ENCODE data around the gene MEGF8.

The MEGF8 gene

GRCh38 chr19:42281827-42282762 is 43.3 kb upstream of the MEGF8 start:
- ATAC-seq = peak; percentile 4
- TF ChIP-seq ZNF8 (CRISPR knock-in tag; IDR thresholded peaks at IDR 0.05) (no peak), RARB (CRISPR knock-in tag; IDR thresholded peaks at IDR 0.05) (no peak)
- TF ChIP-seq, protein P1, sequence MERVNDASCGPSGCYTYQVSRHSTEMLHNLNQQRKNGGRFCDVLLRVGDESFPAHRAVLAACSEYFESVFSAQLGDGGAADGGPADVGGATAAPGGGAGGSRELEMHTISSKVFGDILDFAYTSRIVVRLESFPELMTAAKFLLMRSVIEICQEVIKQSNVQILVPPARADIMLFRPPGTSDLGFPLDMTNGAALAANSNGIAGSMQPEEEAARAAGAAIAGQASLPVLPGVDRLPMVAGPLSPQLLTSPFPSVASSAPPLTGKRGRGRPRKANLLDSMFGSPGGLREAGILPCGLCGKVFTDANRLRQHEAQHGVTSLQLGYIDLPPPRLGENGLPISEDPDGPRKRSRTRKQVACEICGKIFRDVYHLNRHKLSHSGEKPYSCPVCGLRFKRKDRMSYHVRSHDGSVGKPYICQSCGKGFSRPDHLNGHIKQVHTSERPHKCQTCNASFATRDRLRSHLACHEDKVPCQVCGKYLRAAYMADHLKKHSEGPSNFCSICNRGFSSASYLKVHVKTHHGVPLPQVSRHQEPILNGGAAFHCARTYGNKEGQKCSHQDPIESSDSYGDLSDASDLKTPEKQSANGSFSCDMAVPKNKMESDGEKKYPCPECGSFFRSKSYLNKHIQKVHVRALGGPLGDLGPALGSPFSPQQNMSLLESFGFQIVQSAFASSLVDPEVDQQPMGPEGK (CRISPR knock-in tag; IDR thresholded peaks at IDR 0.05; ENCODE audit: borderline replicate concordance) = peak; percentile 62; the same call in 1 of the 2 replicates

DNA sequence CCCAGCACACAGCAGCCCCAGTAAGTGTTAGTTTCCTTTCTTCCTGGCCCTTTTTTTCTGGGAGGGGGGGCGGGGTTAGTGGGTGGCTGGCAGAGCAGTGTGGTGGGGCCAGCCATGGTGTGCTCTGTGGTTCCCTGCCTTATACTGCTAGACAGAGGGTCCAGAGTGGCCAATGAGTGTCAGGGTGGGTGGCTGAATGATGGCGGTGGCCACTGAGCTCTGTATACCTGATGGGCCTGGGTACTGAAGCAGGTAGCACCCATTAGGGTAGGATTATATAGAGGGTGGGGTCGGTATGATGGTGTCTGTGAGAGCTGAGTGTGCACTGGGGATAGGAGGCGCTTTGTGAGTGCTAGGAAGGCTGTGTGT is 42.6 kb upstream of the MEGF8 start:
- no peak for ATAC-seq
- no peak for TF ChIP-seq BACH2 (CRISPR knock-in tag; IDR thresholded peaks at IDR 0.05; ENCODE audit: borderline replicate concordance)
- no peak for TF ChIP-seq CSDC2 (CRISPR knock-in tag; IDR thresholded peaks at IDR 0.05)
- no peak for TF ChIP-seq RARB (CRISPR knock-in tag; IDR thresholded peaks at IDR 0.05)
- TF ChIP-seq GLIS3 (CRISPR knock-in tag; IDR thresholded peaks at IDR 0.05) = no peak

DNA sequence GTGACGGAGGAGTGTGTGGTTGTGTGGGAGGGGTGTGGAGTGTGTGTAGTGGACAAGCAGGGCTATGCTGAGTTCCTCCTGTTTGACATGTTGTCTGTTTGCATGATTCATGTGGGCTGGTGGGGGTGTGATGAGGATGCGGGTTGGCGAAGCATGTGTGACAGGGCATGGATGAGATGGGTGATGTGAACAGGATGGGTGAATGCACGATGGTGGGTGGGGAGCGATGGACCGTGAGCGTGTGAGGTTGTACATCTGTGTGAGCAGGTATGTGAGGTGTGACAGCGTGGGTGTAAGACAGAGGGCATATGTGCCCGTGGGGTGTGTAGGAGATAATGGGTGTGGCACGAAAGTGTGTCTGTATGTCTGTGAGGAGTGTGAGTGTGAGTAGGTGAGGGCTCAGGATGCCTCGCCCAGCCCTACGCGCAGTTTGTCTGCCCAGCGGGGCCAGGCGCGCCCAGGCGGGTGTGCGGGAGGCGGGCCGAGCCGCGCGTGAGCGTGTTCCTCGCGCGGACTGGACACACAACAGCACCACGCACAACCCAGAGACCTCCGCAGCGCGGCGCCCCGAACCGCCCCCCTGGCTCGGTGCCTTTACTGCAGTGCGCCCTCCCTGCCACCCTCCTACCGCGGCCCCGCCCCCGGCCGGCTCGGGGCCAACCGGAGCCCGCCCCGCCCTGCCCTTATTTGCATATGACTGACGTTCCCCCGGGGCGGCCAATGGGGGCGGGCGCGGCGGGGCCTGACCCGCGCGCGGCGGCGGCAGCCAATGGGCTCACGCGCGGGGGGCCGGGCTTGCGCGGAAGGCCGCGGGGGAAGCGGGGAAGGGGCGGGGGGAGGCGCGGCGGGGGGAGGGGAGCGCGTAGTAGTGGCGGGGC is 42.0 kb upstream of the MEGF8 start:
- TF ChIP-seq, protein P2, sequence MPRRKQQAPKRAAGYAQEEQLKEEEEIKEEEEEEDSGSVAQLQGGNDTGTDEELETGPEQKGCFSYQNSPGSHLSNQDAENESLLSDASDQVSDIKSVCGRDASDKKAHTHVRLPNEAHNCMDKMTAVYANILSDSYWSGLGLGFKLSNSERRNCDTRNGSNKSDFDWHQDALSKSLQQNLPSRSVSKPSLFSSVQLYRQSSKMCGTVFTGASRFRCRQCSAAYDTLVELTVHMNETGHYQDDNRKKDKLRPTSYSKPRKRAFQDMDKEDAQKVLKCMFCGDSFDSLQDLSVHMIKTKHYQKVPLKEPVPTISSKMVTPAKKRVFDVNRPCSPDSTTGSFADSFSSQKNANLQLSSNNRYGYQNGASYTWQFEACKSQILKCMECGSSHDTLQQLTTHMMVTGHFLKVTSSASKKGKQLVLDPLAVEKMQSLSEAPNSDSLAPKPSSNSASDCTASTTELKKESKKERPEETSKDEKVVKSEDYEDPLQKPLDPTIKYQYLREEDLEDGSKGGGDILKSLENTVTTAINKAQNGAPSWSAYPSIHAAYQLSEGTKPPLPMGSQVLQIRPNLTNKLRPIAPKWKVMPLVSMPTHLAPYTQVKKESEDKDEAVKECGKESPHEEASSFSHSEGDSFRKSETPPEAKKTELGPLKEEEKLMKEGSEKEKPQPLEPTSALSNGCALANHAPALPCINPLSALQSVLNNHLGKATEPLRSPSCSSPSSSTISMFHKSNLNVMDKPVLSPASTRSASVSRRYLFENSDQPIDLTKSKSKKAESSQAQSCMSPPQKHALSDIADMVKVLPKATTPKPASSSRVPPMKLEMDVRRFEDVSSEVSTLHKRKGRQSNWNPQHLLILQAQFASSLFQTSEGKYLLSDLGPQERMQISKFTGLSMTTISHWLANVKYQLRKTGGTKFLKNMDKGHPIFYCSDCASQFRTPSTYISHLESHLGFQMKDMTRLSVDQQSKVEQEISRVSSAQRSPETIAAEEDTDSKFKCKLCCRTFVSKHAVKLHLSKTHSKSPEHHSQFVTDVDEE (CRISPR knock-in tag; IDR thresholded peaks at IDR 0.05) = no peak
- TF ChIP-seq ZNF70 (CRISPR knock-in tag; IDR thresholded peaks at IDR 0.05) (no peak), ZNF8 (CRISPR knock-in tag; IDR thresholded peaks at IDR 0.05) (no peak), PPARA (CRISPR knock-in tag; IDR thresholded peaks at IDR 0.05; ENCODE audit: borderline replicate concordance) (no peak), CSDC2 (CRISPR knock-in tag; IDR thresholded peaks at IDR 0.05) (no peak), GLIS3 (CRISPR knock-in tag; IDR thresholded peaks at IDR 0.05) (no peak), ISL1 (CRISPR knock-in tag; IDR thresholded peaks at IDR 0.05) (no peak), OSR1 (CRISPR knock-in tag; IDR thresholded peaks at IDR 0.05) (no peak), POU6F1 (CRISPR knock-in tag; IDR thresholded peaks at IDR 0.05; ENCODE audit: borderline replicate concordance, low read depth) (no peak), ZNF565 (CRISPR knock-in tag; conservative IDR thresholded peaks at IDR 0.05; ENCODE audit: low read depth) (no peak), TOX (CRISPR knock-in tag; IDR thresholded peaks at IDR 0.05; ENCODE audit: borderline replicate concordance) (no peak), BACH2 (CRISPR knock-in tag; IDR thresholded peaks at IDR 0.05; ENCODE audit: borderline replicate concordance) (no peak), ZFP30 (CRISPR knock-in tag; IDR thresholded peaks at IDR 0.05) (no peak), ZC3H10 (CRISPR knock-in tag; IDR thresholded peaks at IDR 0.05) (no peak), ARNTL (CRISPR knock-in tag; IDR thresholded peaks at IDR 0.05; ENCODE audit: borderline replicate concordance, low read depth) (no peak)
- TF ChIP-seq, protein P3, sequence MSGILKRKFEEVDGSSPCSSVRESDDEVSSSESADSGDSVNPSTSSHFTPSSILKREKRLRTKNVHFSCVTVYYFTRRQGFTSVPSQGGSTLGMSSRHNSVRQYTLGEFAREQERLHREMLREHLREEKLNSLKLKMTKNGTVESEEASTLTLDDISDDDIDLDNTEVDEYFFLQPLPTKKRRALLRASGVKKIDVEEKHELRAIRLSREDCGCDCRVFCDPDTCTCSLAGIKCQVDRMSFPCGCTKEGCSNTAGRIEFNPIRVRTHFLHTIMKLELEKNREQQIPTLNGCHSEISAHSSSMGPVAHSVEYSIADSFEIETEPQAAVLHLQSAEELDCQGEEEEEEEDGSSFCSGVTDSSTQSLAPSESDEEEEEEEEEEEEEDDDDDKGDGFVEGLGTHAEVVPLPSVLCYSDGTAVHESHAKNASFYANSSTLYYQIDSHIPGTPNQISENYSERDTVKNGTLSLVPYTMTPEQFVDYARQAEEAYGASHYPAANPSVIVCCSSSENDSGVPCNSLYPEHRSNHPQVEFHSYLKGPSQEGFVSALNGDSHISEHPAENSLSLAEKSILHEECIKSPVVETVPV (CRISPR knock-in tag; IDR thresholded peaks at IDR 0.05) = no peak
- TF ChIP-seq, protein P4, sequence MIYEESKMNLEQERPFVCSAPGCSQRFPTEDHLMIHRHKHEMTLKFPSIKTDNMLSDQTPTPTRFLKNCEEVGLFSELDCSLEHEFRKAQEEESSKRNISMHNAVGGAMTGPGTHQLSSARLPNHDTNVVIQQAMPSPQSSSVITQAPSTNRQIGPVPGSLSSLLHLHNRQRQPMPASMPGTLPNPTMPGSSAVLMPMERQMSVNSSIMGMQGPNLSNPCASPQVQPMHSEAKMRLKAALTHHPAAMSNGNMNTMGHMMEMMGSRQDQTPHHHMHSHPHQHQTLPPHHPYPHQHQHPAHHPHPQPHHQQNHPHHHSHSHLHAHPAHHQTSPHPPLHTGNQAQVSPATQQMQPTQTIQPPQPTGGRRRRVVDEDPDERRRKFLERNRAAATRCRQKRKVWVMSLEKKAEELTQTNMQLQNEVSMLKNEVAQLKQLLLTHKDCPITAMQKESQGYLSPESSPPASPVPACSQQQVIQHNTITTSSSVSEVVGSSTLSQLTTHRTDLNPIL (CRISPR knock-in tag; IDR thresholded peaks at IDR 0.05; ENCODE audit: low read depth) = no peak
- TF ChIP-seq, protein P1 (CRISPR knock-in tag; IDR thresholded peaks at IDR 0.05; ENCODE audit: borderline replicate concordance) = no peak
- ATAC-seq = peak; percentile 39

Measured in SK-N-SH treated with all-trans-retinoic acid at 6 μM for 48 hours (cell line).